Stimulated activated CD4-positive, alpha-beta T cell treated with anti-CD3 and anti-CD28 coated beads, TNF-alpha, amount 100 ng/mL, for 24 hours (primary cell): ENCODE measurements around the gene TGFBR2.

ENCODE experiments used
- DNase-seq, 3 experiments: peaks; one replicate each; pipeline ENCODE4 v3.0.0-alpha.2; 2020; ENCODE audit warnings: low read depth in 3 of 3

The TGFBR2 gene

GRCh38 chr3:30719536-30719935 lies 113.1 kb downstream of the TGFBR2 start:
- no peak for DNase-seq

GRCh38 chr3:30720586-30721313 lies 114.3 kb downstream of the TGFBR2 start:
- DNase-seq: no peak

- no peak for DNase-seq
Measured at GRCh38 chr3:30721314-30721634, 114.9 kb downstream of the TGFBR2 start.

- no peak for DNase-seq
Measured at GRCh38 chr3:30723211-30723610, 116.8 kb downstream of the TGFBR2 start.

DNA sequence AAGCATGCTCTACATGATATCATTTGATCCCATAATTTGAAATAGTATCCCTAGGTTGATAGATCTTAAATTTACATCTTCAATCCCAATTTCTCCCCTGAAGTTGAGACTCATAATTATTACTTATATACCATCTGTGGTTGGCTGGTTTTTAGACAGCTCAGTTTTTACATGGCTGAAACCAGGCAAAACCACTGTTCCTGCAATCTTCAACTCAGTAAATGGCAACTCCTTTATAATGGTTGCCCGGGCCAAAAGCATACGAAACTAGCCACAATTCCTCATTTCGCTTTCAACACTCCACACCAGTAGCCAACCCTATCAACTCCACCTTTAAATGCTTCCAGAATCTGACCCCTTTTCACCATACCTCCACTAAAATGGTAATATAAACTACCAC lies 118.5 kb downstream of the TGFBR2 start:
- no peak for DNase-seq

- no peak for DNase-seq
Measured at GRCh38 chr3:30728143-30728542, 121.7 kb downstream of the TGFBR2 start.

GRCh38 chr3:30729512-30729911 lies 123.1 kb downstream of the TGFBR2 start:
- no peak for DNase-seq

GRCh38 chr3:30729936-30730335 lies 123.5 kb downstream of the TGFBR2 start:
- no peak for DNase-seq

DNA sequence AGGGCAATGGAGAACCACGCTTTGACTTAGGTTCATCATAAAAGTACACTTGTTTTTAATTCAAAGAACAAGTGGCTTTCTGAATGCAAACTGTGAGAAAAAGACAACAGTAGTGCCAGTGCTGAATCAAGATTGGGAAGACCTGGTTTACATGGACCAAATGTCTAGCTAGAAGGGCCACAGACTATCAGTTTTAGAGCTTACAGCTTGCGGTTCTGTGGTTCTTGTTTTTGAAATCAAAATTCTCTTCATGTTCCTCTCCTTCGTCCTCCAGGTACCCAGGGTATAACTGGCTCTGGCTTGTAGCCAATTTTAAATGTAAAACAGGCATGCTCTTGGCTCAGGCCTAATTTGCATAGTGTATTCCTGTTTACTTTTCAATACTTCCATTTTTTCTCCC lies 124.6 kb downstream of the TGFBR2 start:
- DNase-seq: no peak

GRCh38 chr3:30733209-30733608 lies 126.8 kb downstream of the TGFBR2 start:
- no peak for DNase-seq

DNA sequence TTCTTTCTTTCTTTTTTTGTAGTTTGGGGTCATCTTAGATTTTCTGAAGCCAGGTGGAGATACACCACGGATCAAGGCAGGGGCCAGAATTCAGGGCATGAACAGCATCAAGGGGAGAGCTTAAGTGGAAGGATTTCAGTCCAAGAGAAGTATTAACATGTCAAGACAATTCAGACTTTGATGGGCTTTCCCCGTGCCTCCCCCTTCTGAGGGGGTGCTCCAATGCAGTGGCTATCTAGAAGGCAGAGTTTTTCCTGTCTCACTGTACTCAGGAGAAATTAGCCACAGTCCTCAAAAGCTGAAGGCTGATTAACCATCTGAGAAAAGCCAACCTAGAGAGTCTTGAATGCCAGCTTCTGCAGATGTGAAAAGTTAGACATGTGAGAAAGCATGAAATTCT lies 127.3 kb downstream of the TGFBR2 start:
- DNase-seq: no peak

DNA sequence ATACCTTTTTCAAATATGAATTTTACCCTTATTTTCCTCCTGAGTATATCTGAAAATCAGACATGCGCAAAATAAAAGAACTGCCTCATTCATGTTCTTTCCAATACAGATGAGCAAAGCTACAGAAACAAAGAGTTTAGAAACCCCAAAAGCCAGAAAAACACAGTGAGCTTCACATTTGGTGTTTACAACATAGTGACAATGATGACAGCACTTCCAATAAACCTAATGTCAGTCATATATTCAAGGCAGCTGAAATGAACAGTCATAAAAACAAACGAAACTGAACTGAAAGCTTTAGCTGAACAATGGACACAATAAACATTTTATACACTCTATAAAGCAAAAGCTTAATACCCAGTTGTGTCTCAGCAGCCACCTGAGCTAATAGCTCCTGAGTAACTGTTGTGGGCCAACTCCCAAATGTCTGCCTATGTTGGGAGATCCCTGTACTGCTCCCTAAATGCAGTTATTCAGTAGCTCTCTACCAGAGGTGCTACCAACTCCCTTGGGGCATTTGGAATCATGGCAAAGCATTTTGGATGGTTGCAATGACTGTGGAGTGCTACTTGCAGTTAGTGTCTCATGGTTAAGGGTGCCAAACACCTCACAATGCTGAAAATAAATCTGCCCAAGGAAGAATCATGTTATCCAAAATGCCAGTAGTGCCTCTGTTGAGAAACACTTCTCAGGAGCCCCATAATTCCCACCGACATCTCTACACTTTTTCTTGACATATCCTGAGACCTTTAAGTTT lies 131.5 kb downstream of the TGFBR2 start:
- no peak for DNase-seq

- no peak for DNase-seq
Measured at GRCh38 chr3:30738605-30739004, 132.2 kb downstream of the TGFBR2 start.

GRCh38 chr3:30741889-30742288 lies 135.5 kb downstream of the TGFBR2 start:
- no peak for DNase-seq

- no peak for DNase-seq
Measured at GRCh38 chr3:30742796-30743619, 136.6 kb downstream of the TGFBR2 start.
